Brain microvascular endothelial cell (primary cell): ENCODE measurements around the gene PRB4.

Experiments
- DNase-seq: peaks from one replicate; pipeline ENCODE4 v3.0.0-alpha.2; 2020
- H3K27ac ChIP-seq: fragments of 250-450 bp; sonication (Bioruptor Pico); 2 replicates; pipeline ENCODE4 v1.5.1; 2020; ENCODE audit warnings: mild to moderate bottlenecking, moderate library complexity
- H3K27me3 ChIP-seq: fragments of 250-450 bp; sonication (Bioruptor Pico); replicated peaks from 2 replicates; pipeline ENCODE4 v1.5.1; 2020; ENCODE audit warnings: mild to moderate bottlenecking
- H3K36me3 ChIP-seq: fragments of 250-450 bp; sonication (Bioruptor Pico); replicated peaks from 2 replicates; pipeline ENCODE4 v1.5.1; 2020; ENCODE audit warnings: mild to moderate bottlenecking
- H3K4me3 ChIP-seq: 2 replicates; pipeline ENCODE4 v1.5.1; 2011; ENCODE audit warnings: low read depth, mild to moderate bottlenecking, control low read depth, low read length, moderate library complexity
- in situ Hi-C: cut with HindIII; loops from 2 replicates; pipeline ENCODE4 v1.10.0; 2017; ENCODE audit warnings: low sequenced_read_pairs, low pct_ligation_motif_present
- TF ChIP-seq, protein P1 (sequence below): IDR thresholded peaks from 2 replicates; pipeline ENCODE4 v1.5.1; 2011; ENCODE audit warnings: low read depth, mild to moderate bottlenecking, moderate library complexity, low read length, control low read depth, inconsistent platforms; ENCODE audit errors: missing control alignments

The PRB4 gene

DNA sequence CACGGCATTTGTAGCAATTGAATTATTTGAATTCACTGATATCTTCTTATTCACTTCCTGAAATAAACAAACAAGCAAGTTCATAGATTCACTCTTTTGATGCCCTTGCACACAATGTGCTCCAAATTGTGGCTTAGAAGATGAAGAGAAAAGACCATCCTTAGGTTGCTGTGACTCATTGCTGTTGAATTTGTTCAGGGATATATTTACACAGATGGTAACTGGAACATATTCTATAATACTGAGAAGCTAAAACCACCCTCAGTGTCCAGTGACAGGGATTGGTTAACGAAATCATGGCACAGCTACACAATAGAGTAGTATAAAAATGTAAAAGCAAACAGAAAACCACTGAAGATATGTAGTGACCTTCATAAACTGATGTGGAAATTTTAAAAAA, 3.1 kb downstream of the PRB4 start:
- H3K36me3 ChIP-seq, result no peaks in the 10 kb centered on the region
- no peak overlapping the region for H3K4me3 ChIP-seq
- H3K27ac ChIP-seq, result no peak overlapping the region
- H3K27me3 ChIP-seq, result no peaks in the 10 kb centered on the region
- DNase-seq, result peak; percentile 6
- in situ Hi-C loops, result no loop called here
- TF ChIP-seq, protein P1, sequence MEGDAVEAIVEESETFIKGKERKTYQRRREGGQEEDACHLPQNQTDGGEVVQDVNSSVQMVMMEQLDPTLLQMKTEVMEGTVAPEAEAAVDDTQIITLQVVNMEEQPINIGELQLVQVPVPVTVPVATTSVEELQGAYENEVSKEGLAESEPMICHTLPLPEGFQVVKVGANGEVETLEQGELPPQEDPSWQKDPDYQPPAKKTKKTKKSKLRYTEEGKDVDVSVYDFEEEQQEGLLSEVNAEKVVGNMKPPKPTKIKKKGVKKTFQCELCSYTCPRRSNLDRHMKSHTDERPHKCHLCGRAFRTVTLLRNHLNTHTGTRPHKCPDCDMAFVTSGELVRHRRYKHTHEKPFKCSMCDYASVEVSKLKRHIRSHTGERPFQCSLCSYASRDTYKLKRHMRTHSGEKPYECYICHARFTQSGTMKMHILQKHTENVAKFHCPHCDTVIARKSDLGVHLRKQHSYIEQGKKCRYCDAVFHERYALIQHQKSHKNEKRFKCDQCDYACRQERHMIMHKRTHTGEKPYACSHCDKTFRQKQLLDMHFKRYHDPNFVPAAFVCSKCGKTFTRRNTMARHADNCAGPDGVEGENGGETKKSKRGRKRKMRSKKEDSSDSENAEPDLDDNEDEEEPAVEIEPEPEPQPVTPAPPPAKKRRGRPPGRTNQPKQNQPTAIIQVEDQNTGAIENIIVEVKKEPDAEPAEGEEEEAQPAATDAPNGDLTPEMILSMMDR, result no peak

DNA sequence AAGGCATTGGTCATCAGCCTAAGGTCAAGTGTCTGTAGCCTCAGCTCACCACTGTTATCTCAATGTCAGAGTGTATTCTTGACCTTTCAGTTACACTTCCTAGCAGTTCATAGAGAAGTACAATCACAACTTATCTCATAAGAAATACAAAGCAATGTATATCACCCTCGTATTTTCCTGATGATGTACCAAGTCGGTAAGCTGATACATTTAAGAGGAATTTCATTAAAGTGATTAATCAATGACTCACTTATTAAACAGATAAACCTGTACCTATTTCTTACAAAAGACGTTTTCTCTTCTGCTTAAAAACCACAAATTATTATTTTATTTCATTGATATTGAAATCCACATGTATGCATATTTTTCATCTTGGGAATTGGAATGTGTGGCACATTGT, 36.8 kb downstream of the PRB4 start:
- H3K36me3 ChIP-seq, result no peaks in the 10 kb centered on the region
- H3K27me3 ChIP-seq, result no peaks in the 10 kb centered on the region
- H3K27ac ChIP-seq, result no peak overlapping the region
- in situ Hi-C loops, result no loop called here
- TF ChIP-seq, protein P1, result no peak
- no peak overlapping the region for H3K4me3 ChIP-seq
- no peak for DNase-seq

DNA sequence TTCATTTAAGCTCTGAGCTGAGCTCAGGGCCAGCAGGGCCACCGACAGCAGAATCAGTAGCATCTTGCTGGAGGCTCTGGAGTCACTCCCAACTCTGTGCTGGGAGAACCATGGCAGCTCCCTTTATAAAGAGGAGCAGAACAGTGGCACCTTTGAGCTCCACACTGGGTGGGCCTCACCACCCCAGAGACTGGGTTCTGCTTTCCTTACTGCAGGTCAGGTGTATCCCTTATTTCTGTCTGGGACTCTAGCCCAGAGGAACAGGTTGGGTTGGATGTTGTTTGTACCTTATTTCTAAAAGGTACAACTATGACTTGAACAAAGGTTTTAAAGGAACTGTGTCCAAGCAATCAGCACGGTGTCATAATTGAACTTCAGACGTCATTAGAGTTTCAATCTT, 40.6 kb downstream of the PRB4 start, which contains the start of gene PRB3:
TSS of gene PRB3 (minus strand) at position 101 of the 400 bp plus-strand sequence. CDS start at position 63, 38 bp downstream.
- Histone ChIP-seq H3K4me3 (no peak within 1 kb of the TSS), H3K27me3 (no peaks in the 10 kb centered on the region), H3K36me3 (no peaks in the 10 kb centered on the region), H3K27ac (no peak within 1 kb of the TSS)
- DNase-seq, result no peak
- TF ChIP-seq, protein P1, result no peak
- in situ Hi-C loops, result no loop called here

DNA sequence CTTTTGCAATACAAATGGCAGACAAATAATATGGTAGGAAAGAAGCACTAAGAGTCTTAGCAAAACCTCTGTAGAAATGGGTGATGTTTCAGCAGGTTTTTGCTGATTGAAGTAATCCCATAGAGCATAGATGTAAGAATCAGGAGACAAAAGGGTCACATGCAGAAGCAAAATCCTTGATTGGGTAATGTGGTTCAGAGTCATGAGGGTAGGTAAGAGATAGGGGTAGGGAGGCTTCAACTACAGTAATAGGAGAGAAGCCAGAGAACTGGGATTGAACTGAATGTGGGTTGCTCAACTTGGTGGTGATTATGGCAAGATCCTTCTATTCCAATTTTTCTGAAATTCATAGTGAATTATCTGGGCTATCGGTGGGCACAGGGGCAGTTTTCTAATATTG, 45.7 kb downstream of the PRB4 start:
- TF ChIP-seq, protein P1, result no peak
- no peak overlapping the region for H3K4me3 ChIP-seq
- H3K36me3 ChIP-seq, result no peaks in the 10 kb centered on the region
- in situ Hi-C loops, result no loop called here
- no peak overlapping the region for H3K27ac ChIP-seq
- no peak for DNase-seq
- H3K27me3 ChIP-seq, result no peaks in the 10 kb centered on the region
